Kasumi-1 (cell line): ENCODE measurements around the gene OSBPL10.
"Not testable (repeated sequence)": the region's sequence is repeated elsewhere in the genome, so short reads cannot be mapped to it uniquely, and the experiment has no call there.

Experiments
- DNase-seq, 2 experiments: peaks; one replicate each; lab custom pipeline; 2025; lab: John Stamatoyannopoulos, UW

Gene OSBPL10

GRCh38 chr3:31981206-31982181 is at the start of gene OSBPL10, which contains the start of gene ZNF860:
TSS of gene OSBPL10 (minus strand) at chr3:31981262. CDS start at chr3:31981179, 83 bp downstream.
TSS of gene ZNF860 (plus strand) at chr3:31981750. CDS start at chr3:31989080, 7,330 bp downstream.
- peak; percentile 15 to 28 for DNase-seq

- peak; percentile 62 to 66 for DNase-seq
Measured at GRCh38 chr3:32026593-32026992, 45.5 kb upstream of the OSBPL10 start.

- DNase-seq: no peak
Measured at GRCh38 chr3:32022947-32023346, 41.9 kb upstream of the OSBPL10 start.

- no peak for DNase-seq
Measured at GRCh38 chr3:32021748-32022147, 40.7 kb upstream of the OSBPL10 start.

- DNase-seq: no peak
Measured at GRCh38 chr3:32021155-32021554, 40.1 kb upstream of the OSBPL10 start.

GRCh38 chr3:32018757-32019564 is 37.9 kb upstream of the OSBPL10 start:
- DNase-seq: peak; percentile 82 to 85

- no peak for DNase-seq
Measured at GRCh38 chr3:32017286-32017685, 36.2 kb upstream of the OSBPL10 start.

GRCh38 chr3:32015638-32016037 is 34.6 kb upstream of the OSBPL10 start:
- not testable (repeated sequence) for DNase-seq

- not testable (repeated sequence) for DNase-seq
Measured at GRCh38 chr3:32010699-32011098, 29.6 kb upstream of the OSBPL10 start.

- DNase-seq: peak in 1 of 2 experiments; percentile 27
Measured at GRCh38 chr3:32009957-32010356, 28.9 kb upstream of the OSBPL10 start.

- DNase-seq: no peak
Measured at GRCh38 chr3:32009101-32009500, 28.0 kb upstream of the OSBPL10 start.

- DNase-seq: peak in 1 of 2 experiments; percentile 9
Measured at GRCh38 chr3:32004113-32004765, 23.2 kb upstream of the OSBPL10 start.

- DNase-seq: no peak
Measured at GRCh38 chr3:32003380-32003779, 22.3 kb upstream of the OSBPL10 start.

- peak in 1 of 2 experiments; percentile 15 for DNase-seq
Measured at GRCh38 chr3:32002561-32003368, 21.7 kb upstream of the OSBPL10 start.

GRCh38 chr3:32000877-32001276 is 19.8 kb upstream of the OSBPL10 start:
- DNase-seq: no peak

- DNase-seq: no peak
Measured at GRCh38 chr3:31999907-32000439, 18.9 kb upstream of the OSBPL10 start.

- DNase-seq: no peak
Measured at GRCh38 chr3:31997500-31997899, 16.4 kb upstream of the OSBPL10 start.

- no peak for DNase-seq
Measured at GRCh38 chr3:31996195-31996594, 15.1 kb upstream of the OSBPL10 start.

- DNase-seq: not testable (repeated sequence)
Measured at GRCh38 chr3:31995026-31995425, 14.0 kb upstream of the OSBPL10 start.

GRCh38 chr3:31993843-31994242 is 12.8 kb upstream of the OSBPL10 start:
- no peak for DNase-seq

- not testable (repeated sequence) for DNase-seq
Measured at GRCh38 chr3:31992995-31993394, 11.9 kb upstream of the OSBPL10 start.
